Stimulated activated CD8-positive, alpha-beta memory T cell treated with anti-CD3 and anti-CD28 coated beads, Interleukin-4, amount 100 ng/mL, for 48 hours (primary cell): ENCODE measurements around the gene SMPD3.

Source experiments
- DNase-seq: peaks from one replicate; pipeline ENCODE4 v3.0.0-alpha.2; 2020

SMPD3 gene

GRCh38 chr16:68367440-68367839 is 80.9 kb downstream of the SMPD3 start:
- no peak for DNase-seq

GRCh38 chr16:68367030-68367429 is 81.3 kb downstream of the SMPD3 start:
- peak; percentile 75 for DNase-seq

GRCh38 chr16:68366062-68366461 is 82.2 kb downstream of the SMPD3 start:
- no peak for DNase-seq

- no peak for DNase-seq
Measured at GRCh38 chr16:68365167-68365817, 83.0 kb downstream of the SMPD3 start.

- DNase-seq, result no peak
Measured at GRCh38 chr16:68364561-68364998, 83.7 kb downstream of the SMPD3 start.

GRCh38 chr16:68363658-68364521 is 84.4 kb downstream of the SMPD3 start:
- no peak for DNase-seq

- DNase-seq, result no peak
Measured at GRCh38 chr16:68362947-68363657, 85.2 kb downstream of the SMPD3 start.

GRCh38 chr16:68362262-68362913 is 85.9 kb downstream of the SMPD3 start:
- no peak for DNase-seq

GRCh38 chr16:68361485-68361884 is 86.8 kb downstream of the SMPD3 start:
- DNase-seq, result no peak

- no peak for DNase-seq
Measured at GRCh38 chr16:68360956-68361355, 87.4 kb downstream of the SMPD3 start.

- no peak for DNase-seq
Measured at GRCh38 chr16:68360547-68360946, 87.8 kb downstream of the SMPD3 start.

- no peak for DNase-seq
Measured at GRCh38 chr16:68359398-68360191, 88.7 kb downstream of the SMPD3 start.

GRCh38 chr16:68358951-68359350 is 89.4 kb downstream of the SMPD3 start:
- no peak for DNase-seq

- no peak for DNase-seq
Measured at GRCh38 chr16:68357923-68358322, 90.4 kb downstream of the SMPD3 start.

- no peak for DNase-seq
Measured at GRCh38 chr16:68357521-68357922, 90.8 kb downstream of the SMPD3 start.

- DNase-seq, result no peak
Measured at GRCh38 chr16:68356919-68357286, 91.4 kb downstream of the SMPD3 start.

GRCh38 chr16:68356249-68356918 is 91.9 kb downstream of the SMPD3 start:
- DNase-seq, result peak; percentile 78

GRCh38 chr16:68355447-68356248 is 92.7 kb downstream of the SMPD3 start:
- no peak for DNase-seq

- no peak for DNase-seq
Measured at GRCh38 chr16:68354816-68355215, 93.5 kb downstream of the SMPD3 start.

- DNase-seq, result no peak
Measured at GRCh38 chr16:68353366-68353765, 94.9 kb downstream of the SMPD3 start.

GRCh38 chr16:68351991-68352431 is 96.3 kb downstream of the SMPD3 start:
- no peak for DNase-seq
